Stimulated activated CD8-positive, alpha-beta memory T cell treated with anti-CD3 and anti-CD28 coated beads, Interleukin-15, amount 100 ng/mL, for 1 hour (primary cell): ENCODE measurements around the gene SPATA31A3.
"Not testable (repeated sequence)": the region's sequence is repeated elsewhere in the genome, so short reads cannot be mapped to it uniquely, and the experiment has no call there.

Experiments used
- DNase-seq: peaks from one replicate; pipeline ENCODE4 v3.0.0-alpha.2; 2020; ENCODE audit warnings: low read depth

SPATA31A3 gene

GRCh38 chr9:66992450-66992849 lies at the start of gene SPATA31A3:
SPATA31A3 (minus strand) TSS chr9:66992550; CDS start chr9:66992521, 29 bp downstream.
- DNase-seq: not testable (repeated sequence)

- not testable (repeated sequence) for DNase-seq
Measured at GRCh38 chr9:66952576-66952975, 39.8 kb downstream of the SPATA31A3 start.

GRCh38 chr9:66942400-66943155 lies 49.8 kb downstream of the SPATA31A3 start:
- DNase-seq: not testable (repeated sequence)

- DNase-seq: not testable (repeated sequence)
Measured at GRCh38 chr9:66939878-66940830, 52.2 kb downstream of the SPATA31A3 start.

- DNase-seq: not testable (repeated sequence)
Measured at GRCh38 chr9:66938322-66938721, 54.0 kb downstream of the SPATA31A3 start.

- not testable (repeated sequence) for DNase-seq
Measured at GRCh38 chr9:66937662-66938061, 54.7 kb downstream of the SPATA31A3 start.
